ENCODE data around the gene COL8A2.

DNA sequence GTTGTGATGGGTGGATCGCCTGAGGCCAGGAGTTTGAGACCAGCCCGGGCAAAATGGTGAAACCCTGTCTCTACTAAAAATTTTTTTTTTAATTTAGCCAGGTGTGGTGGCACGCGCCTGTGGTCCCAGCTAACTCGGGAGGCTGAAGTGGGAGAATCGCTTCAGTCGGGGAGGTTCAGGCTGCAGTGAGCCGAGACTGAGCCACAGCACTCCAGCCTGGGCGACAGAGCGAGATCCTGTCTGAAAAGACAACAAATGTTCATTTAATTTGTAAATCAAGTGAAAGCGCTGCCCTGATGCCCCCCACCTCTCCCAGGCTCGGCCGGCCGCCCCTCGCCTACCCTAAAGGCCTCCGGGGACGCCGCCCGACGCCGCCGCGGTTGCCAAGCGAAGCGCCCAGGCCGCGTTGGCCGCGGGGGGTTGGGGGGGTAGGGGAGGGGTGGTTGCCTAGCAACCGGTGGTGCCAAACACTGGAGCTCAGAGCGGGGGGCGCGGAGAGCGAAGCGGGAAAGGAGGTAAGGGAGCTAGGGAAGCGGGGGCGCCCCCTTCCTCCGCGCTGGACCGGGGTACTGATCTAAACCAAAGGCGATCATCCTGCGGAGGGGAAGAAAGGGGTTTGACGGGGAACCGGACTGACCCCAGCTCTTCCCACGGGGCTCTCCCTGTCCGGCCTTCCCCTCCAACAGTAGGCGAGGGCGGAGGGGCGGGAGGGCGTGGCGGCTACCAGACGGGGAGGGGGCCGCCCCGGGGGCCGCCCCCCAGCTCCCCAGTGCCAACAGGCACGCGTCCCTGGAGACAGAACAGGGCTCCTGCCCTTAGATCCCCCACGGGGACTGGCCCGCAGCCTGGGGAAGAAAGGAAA lies 41.2 kb downstream of the COL8A2 start, which contains the start of gene TEKT2:
- TF ChIP-seq, protein P1, sequence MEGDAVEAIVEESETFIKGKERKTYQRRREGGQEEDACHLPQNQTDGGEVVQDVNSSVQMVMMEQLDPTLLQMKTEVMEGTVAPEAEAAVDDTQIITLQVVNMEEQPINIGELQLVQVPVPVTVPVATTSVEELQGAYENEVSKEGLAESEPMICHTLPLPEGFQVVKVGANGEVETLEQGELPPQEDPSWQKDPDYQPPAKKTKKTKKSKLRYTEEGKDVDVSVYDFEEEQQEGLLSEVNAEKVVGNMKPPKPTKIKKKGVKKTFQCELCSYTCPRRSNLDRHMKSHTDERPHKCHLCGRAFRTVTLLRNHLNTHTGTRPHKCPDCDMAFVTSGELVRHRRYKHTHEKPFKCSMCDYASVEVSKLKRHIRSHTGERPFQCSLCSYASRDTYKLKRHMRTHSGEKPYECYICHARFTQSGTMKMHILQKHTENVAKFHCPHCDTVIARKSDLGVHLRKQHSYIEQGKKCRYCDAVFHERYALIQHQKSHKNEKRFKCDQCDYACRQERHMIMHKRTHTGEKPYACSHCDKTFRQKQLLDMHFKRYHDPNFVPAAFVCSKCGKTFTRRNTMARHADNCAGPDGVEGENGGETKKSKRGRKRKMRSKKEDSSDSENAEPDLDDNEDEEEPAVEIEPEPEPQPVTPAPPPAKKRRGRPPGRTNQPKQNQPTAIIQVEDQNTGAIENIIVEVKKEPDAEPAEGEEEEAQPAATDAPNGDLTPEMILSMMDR (IDR thresholded peaks at IDR 0.05; ENCODE audit: low read length) = no peak
- TF ChIP-seq EZH2 (IDR thresholded peaks at IDR 0.05; ENCODE audit: borderline replicate concordance, low read length) = no peak

All from OCI-LY1 (cell line).